T-helper 1 cell treated with Interleukin-12 subunit alpha and Interleukin-12 subunit beta and Interleukin-4 antibody, amounts not matched to agents 30 μg/mL and 1 μg/mL, for 36 hours (primary cell): ENCODE measurements around the gene RAB3C.

Experiments used
- H3K27ac Mint-ChIP-seq: one replicate; pipeline ENCODE4 v1.8.0; 2021; ENCODE audit warnings: mild to moderate bottlenecking, mixed read lengths
- H3K27me3 Mint-ChIP-seq: one replicate; pipeline ENCODE4 v1.8.0; 2021; ENCODE audit warnings: low read depth, mixed read lengths
- H3K36me3 Mint-ChIP-seq: one replicate; pipeline ENCODE4 v1.8.0; 2021; ENCODE audit warnings: low read depth, mixed read lengths
- H3K4me1 Mint-ChIP-seq: one replicate; pipeline ENCODE4 v1.8.0; 2021; ENCODE audit warnings: low read depth, mixed read lengths
- H3K4me3 Mint-ChIP-seq: one replicate; pipeline ENCODE4 v1.8.0; 2021; ENCODE audit warnings: mild to moderate bottlenecking, moderate library complexity, mixed read lengths
- H3K9me3 Mint-ChIP-seq: one replicate; pipeline ENCODE4 v1.8.0; 2021; ENCODE audit warnings: mixed read lengths

Gene RAB3C

DNA sequence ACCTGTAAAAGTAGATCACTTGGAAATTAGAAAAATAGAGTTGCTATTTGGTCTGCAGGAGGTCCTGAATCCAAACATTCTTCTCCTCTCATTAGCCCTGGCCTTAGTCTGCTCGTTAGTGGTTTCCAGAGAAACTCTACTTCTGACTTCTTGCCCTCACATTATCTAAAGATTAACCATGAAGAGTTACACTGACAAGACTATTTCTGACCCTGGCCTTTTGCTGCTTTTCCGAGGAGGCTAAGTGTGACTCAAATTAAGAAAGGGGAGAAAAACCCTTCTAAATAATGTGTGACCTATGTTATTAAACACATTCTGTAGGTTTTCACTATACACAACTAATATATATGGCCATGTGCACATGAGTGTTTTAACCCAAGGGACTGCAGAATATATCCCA lies 302.4 kb downstream of the RAB3C start:
- peaks cover 8% of the 10 kb centered on the region for H3K27me3 Mint-ChIP-seq
- H3K36me3 Mint-ChIP-seq: no peaks in the 10 kb centered on the region
- H3K4me3 Mint-ChIP-seq: no peak overlapping the region
- H3K4me1 Mint-ChIP-seq: peaks cover 20% of the 10 kb centered on the region
- H3K27ac Mint-ChIP-seq: no peak overlapping the region
- no peaks in the 10 kb centered on the region for H3K9me3 Mint-ChIP-seq

GRCh38 chr5:58886315-58887207 lies 303.7 kb downstream of the RAB3C start:
- H3K36me3 Mint-ChIP-seq: no peaks in the 10 kb centered on the region
- peak overlapping the region; percentile 56 for H3K4me3 Mint-ChIP-seq
- peak overlapping the region; percentile 79 for H3K27ac Mint-ChIP-seq
- peaks cover 9% of the 10 kb centered on the region for H3K27me3 Mint-ChIP-seq
- H3K9me3 Mint-ChIP-seq: no peaks in the 10 kb centered on the region
- H3K4me1 Mint-ChIP-seq: peaks cover 29% of the 10 kb centered on the region

DNA sequence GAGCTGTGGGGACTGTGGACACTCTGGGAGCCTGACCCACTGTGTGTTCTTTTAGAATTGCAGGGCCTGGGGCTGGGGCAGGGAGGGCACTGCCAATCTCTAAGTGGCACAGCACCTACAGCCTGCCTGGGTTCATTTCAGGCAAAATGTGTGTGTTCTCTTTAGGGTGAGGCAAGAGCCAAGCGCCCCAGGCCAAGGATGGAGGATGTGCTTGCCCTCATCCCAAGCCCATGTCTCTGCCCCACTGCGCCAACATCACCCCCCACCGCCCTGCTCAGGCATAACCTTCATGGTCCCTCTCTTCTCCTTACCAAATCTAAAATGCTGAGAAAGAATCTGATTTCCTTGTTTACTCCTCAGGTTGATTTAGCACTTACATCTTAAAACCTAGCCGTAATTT lies 304.4 kb downstream of the RAB3C start:
- peak overlapping the region; percentile 79 for H3K27ac Mint-ChIP-seq
- H3K9me3 Mint-ChIP-seq: no peaks in the 10 kb centered on the region
- no peaks in the 10 kb centered on the region for H3K36me3 Mint-ChIP-seq
- H3K27me3 Mint-ChIP-seq: peaks cover 11% of the 10 kb centered on the region
- H3K4me3 Mint-ChIP-seq: peak overlapping the region; percentile 15
- H3K4me1 Mint-ChIP-seq: peaks cover 30% of the 10 kb centered on the region

DNA sequence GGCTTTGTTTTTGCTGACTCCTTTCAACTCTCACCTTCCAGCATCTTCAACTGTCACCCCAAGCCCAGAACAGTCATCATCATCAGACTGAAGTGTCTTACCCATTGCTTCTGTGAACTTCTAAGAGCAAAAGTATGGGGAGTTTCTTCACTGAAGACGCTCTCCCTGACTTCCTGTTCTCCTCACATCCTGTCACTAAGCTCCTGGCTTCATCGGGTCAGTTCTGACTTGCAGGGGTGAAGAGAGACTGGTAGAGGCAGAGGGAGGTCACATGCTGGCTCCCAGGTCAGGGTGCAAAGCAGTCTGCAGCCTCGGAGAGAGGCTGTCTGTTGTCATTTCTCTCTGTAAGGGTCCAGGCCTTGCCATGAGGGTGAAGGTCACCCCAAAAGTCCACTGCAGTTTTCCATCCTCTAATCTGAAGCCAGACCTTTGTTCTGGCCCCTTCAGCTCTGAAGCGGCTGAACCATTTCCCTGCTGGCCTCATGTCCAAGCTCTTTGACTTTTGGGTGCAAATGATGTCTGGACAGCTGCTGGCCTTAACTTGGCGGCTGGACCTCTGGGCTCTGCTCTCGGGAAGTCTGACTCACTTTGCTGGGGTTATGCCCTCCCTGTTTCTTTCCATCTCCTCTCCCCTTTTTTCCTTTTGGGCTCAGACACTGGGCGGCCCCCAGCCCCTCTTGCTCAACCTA lies 305.0 kb downstream of the RAB3C start:
- peaks cover 30% of the 10 kb centered on the region for H3K4me1 Mint-ChIP-seq
- peak overlapping the region; percentile 15 for H3K4me3 Mint-ChIP-seq
- H3K27me3 Mint-ChIP-seq: peaks cover 10% of the 10 kb centered on the region
- no peaks in the 10 kb centered on the region for H3K36me3 Mint-ChIP-seq
- no peaks in the 10 kb centered on the region for H3K9me3 Mint-ChIP-seq
- H3K27ac Mint-ChIP-seq: peak overlapping the region; percentile 79

DNA sequence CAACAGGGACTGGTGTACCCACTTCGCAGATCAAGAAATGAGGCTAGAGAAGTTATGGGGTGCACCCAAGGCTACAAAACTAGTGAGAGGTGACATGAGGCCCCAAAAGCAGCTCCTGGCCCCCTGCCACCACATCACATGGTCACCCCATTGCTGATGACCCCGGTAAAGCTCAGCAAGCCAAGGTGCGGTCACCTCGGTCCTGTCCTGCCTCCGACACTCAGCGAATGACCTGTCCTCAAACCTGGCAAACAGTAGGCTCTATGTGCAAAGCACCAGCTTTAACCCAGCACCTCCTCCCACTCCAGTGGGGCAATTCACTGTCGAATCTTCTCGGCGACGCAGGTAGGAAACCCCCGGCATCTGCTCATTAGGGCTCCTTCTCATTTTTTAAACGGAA lies 307.4 kb downstream of the RAB3C start:
- peaks cover 30% of the 10 kb centered on the region for H3K4me1 Mint-ChIP-seq
- H3K4me3 Mint-ChIP-seq: no peak overlapping the region
- H3K27me3 Mint-ChIP-seq: peaks cover 3% of the 10 kb centered on the region
- no peak overlapping the region for H3K27ac Mint-ChIP-seq
- no peaks in the 10 kb centered on the region for H3K9me3 Mint-ChIP-seq
- no peaks in the 10 kb centered on the region for H3K36me3 Mint-ChIP-seq

- Mint-ChIP-seq H3K36me3 (no peaks in the 10 kb centered on the region), H3K4me1 (peaks cover 30% of the 10 kb centered on the region), H3K4me3 (no peak overlapping the region), H3K27me3 (peaks cover 3% of the 10 kb centered on the region), H3K9me3 (no peaks in the 10 kb centered on the region), H3K27ac (peak overlapping the region; percentile 21)
Observed at GRCh38 chr5:58890701-58891085, 307.8 kb downstream of the RAB3C start.

DNA sequence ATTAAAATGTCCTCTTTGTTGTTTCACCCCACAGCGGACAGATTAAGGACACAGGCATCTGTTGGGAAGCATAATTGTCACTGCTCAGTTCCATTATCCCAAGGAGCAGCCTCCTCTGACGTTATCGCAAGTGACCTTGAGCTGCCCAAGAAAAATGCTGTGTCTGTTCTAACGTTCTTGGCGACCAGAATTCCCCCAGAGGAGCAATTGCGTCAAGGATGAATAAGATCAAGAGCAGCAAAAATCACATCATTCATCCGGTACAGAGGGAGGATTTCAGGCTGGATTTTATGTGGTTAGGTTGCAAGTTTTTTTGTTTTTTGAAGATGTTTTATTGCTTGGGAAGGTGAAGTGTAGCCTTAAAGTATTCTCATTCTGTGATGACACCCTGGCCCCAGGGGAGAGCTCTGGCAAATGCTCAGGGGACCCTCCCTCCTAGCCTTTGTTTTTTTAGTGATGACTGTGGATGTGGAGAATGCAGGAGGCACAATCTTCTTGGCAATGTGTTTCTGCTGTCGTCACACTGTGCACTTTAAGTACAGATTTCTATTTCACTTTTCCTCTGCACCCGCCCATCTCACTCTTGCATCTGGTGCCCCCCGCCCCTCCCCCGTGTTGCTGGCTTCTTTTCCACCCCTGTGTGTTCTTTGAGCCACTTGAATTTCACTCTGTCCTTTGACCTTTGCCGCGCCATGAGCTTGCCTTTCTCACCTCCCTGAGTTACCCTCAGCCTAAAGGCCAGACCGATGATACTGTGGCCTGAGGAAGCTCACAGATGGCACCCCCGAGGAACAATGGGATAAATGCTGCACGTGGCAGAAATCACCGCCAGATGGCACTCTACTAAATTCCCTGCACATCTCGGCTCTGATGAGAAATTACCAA lies 308.5 kb downstream of the RAB3C start:
- no peaks in the 10 kb centered on the region for H3K9me3 Mint-ChIP-seq
- H3K36me3 Mint-ChIP-seq: no peaks in the 10 kb centered on the region
- H3K4me3 Mint-ChIP-seq: peak overlapping the region; percentile 63
- peak overlapping the region; percentile 21 for H3K27ac Mint-ChIP-seq
- H3K4me1 Mint-ChIP-seq: peaks cover 29% of the 10 kb centered on the region
- H3K27me3 Mint-ChIP-seq: peaks cover 3% of the 10 kb centered on the region

- H3K9me3 Mint-ChIP-seq: no peaks in the 10 kb centered on the region
- no peak overlapping the region for H3K27ac Mint-ChIP-seq
- peak overlapping the region; percentile 10 for H3K4me3 Mint-ChIP-seq
- H3K27me3 Mint-ChIP-seq: peaks cover 3% of the 10 kb centered on the region
- H3K36me3 Mint-ChIP-seq: no peaks in the 10 kb centered on the region
- H3K4me1 Mint-ChIP-seq: peaks cover 23% of the 10 kb centered on the region
Observed at GRCh38 chr5:58891971-58892343, 309.1 kb downstream of the RAB3C start.

DNA sequence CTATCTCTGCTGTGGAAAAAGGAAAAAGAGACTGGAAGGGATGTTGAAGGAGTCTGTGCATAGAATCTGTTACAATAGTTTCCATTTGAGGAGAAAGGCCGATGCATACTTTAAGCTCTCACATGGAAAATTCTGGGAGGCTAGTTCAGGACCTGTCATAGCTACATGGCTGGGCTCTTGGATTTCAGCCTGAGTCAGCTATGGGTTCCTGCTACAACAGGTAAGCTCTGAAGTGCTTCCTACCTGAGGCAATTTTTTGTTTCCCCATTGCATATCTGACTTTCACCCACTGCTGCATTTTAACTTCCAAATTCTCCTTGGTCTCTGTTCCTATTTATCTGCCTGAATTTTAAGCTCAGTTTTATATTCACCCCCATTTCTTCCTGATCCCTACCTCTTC lies 310.7 kb downstream of the RAB3C start:
- no peaks in the 10 kb centered on the region for H3K9me3 Mint-ChIP-seq
- H3K4me3 Mint-ChIP-seq: no peak overlapping the region
- H3K27ac Mint-ChIP-seq: no peak overlapping the region
- H3K27me3 Mint-ChIP-seq: peaks cover 8% of the 10 kb centered on the region
- H3K36me3 Mint-ChIP-seq: no peaks in the 10 kb centered on the region
- peaks cover 13% of the 10 kb centered on the region for H3K4me1 Mint-ChIP-seq

- Mint-ChIP-seq H3K4me1 (no peaks in the 10 kb centered on the region), H3K4me3 (no peak overlapping the region), H3K27ac (no peak overlapping the region), H3K27me3 (peaks cover 5% of the 10 kb centered on the region), H3K36me3 (no peaks in the 10 kb centered on the region), H3K9me3 (no peaks in the 10 kb centered on the region)
Observed at GRCh38 chr5:58898006-58898405, 315.1 kb downstream of the RAB3C start.

DNA sequence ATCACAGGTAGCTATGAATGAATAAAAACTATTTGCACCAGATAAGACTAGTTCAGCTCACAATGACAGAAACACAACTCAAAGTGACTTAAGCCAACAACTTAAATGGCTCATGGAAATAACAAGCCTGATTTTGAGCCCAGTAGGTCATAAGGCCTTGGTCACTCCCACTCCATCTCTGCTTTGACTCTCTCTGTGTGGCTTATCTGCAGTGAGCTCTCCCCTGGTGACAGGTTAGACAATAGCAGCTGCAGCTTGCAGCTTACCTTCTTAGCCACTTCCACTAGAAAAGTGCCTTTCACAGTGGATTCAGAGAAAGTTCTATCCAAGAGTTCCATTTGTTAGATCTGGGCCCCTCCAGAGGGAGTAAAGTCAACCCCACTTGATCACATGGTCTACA lies 315.7 kb downstream of the RAB3C start:
- no peak overlapping the region for H3K27ac Mint-ChIP-seq
- H3K4me3 Mint-ChIP-seq: no peak overlapping the region
- H3K9me3 Mint-ChIP-seq: no peaks in the 10 kb centered on the region
- no peaks in the 10 kb centered on the region for H3K36me3 Mint-ChIP-seq
- H3K4me1 Mint-ChIP-seq: no peaks in the 10 kb centered on the region
- peaks cover 9% of the 10 kb centered on the region for H3K27me3 Mint-ChIP-seq

DNA sequence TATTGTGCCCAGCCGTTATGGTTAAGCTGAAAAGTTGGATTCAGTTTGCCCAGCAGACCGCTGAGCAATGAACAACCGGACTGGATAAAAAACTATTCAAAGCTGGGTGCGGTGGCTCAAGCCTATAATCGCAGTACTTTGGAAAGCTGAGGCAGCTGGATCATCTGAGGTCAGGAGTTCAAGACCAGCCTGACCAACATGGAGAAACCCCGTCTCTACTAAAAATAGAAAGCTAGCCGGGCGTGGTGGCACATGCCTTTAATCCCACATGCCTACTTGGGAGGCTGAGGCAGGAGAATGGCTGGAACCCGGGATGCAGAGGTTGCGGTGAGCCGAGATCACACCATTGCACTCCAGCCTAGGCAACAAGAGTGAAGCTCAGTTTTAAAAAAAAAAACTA lies 318.4 kb downstream of the RAB3C start:
- Mint-ChIP-seq H3K36me3 (no peaks in the 10 kb centered on the region), H3K4me3 (no peak overlapping the region), H3K27me3 (peaks cover 9% of the 10 kb centered on the region), H3K27ac (no peak overlapping the region), H3K9me3 (no peaks in the 10 kb centered on the region), H3K4me1 (no peaks in the 10 kb centered on the region)

DNA sequence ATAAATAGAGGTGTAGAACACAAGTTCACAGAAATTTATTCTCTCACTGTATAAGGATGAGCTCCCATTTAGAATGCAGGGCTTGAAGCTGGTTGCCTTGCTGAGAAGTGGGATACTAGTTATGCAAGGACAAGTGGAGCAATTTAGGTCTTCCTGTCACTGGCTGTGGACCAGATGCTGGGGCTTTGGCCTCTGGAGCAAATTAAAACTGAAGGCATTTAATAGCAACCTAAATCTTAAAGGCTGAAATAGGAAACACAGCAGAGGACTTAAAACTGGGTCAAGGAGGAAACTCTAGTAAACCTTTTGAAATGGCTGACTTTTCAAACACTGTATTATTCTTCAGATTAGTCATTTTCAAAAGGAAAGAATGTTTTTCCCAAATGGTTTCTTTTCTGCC lies 319.4 kb downstream of the RAB3C start:
- Mint-ChIP-seq H3K27me3 (peaks cover 9% of the 10 kb centered on the region), H3K27ac (no peak overlapping the region), H3K36me3 (no peaks in the 10 kb centered on the region), H3K4me1 (no peaks in the 10 kb centered on the region), H3K9me3 (peaks cover 2% of the 10 kb centered on the region), H3K4me3 (no peak overlapping the region)

DNA sequence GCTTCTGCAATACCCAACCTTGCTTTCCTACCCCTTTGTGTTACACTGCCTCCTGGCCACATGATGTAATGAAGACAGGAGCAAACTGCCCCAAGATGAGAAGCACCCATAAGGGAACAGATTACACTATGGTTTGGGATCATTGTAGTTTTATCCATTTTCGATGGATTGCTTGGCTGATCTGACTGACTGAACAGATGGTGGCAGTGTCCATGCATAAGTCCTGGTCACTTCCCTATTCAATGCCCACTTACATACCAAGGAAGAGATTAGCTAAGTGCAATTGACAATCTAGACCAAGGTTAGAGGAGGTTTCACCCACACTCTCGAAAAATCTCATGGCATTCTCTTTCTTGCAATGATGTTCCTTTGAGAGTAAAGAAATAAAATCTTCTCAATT lies 319.9 kb downstream of the RAB3C start:
- H3K36me3 Mint-ChIP-seq: no peaks in the 10 kb centered on the region
- no peak overlapping the region for H3K27ac Mint-ChIP-seq
- peaks cover 5% of the 10 kb centered on the region for H3K27me3 Mint-ChIP-seq
- H3K9me3 Mint-ChIP-seq: peaks cover 2% of the 10 kb centered on the region
- H3K4me3 Mint-ChIP-seq: no peak overlapping the region
- H3K4me1 Mint-ChIP-seq: no peaks in the 10 kb centered on the region
